ENCODE data around the gene HAND2. TPM values are rescaled to one million over a fixed set of nuclear protein-coding genes. Genes with fewer than 3 reads are reported as not detected.

Gene HAND2
- total RNA-seq, 1 experiment from 2014 or later, result 0.16 TPM

DNA sequence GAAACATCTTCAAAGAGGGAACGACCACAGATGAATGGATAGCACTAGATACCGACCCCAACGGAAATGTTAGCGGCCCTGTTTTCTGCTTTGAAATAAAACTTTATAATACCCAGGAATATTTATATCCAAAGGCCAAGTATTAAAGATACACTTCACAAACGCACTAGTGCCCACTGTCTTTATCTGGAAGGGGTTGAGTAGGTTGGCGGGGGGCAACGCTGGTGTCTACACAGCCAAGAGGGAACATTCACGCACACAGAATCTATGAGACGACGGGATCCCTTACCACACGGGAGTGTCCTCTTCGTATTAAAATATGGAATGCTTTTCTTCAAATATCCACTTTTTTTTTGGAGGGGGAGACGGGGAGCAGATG lies 3.3 kb downstream of the HAND2 start:
- Histone ChIP-seq H3K4me3 (no peak overlapping the region), H3K36me3 (no peaks in the 10 kb centered on the region), H3K9me3 (no peaks in the 10 kb centered on the region), H3K27me3 (no peaks in the 10 kb centered on the region)
- DNase-seq, result no peak

GRCh38 chr4:173526027-173526482 lies 4.0 kb downstream of the HAND2 start:
- H3K36me3 ChIP-seq, result no peaks in the 10 kb centered on the region
- no peak overlapping the region for H3K4me3 ChIP-seq
- no peaks in the 10 kb centered on the region for H3K9me3 ChIP-seq
- no peak for DNase-seq
- no peaks in the 10 kb centered on the region for H3K27me3 ChIP-seq

DNA sequence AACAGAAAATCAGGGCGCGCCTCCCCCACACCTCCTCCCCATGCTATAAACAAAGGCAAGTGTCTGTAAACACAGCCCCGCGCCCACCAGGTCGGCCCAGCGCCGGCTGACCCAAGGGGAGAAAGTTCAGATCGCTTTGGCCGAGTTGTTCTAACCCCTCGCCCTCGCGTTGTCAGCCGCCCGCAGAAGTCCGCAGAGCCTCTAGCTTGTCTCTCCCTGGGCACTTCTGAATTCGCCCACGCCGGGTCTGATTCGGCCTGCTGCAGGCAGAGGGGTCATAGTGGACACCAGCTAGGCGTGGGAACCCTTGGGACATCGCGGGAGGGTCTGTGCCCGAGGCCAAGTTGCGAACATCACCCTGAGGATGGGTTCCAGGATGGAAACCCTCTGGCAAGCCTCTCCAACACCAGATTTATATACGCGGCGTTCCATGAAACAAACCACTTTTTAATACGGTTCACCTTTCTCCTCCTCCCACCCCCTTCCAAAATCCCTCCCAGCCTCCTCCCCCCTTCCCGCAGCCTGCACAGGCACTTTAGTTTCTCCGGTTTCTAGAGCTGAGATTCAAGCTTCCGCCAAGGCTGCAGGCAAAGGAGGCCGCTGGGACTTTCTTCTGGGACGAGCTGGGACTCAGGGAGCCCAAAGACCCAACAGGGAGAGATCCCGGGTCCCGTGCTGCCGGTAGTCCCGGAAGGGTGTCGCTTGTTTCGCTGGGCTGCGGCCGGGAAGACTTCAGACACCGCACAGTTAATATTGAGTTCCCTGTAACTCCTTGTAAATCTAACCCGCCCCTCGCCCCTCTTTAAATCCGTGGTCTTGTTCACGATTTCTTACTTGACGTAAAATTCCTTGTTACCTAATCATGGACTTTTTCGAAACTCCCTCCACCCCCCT lies 4.7 kb downstream of the HAND2 start:
- Histone ChIP-seq H3K36me3 (no peaks in the 10 kb centered on the region), H3K27me3 (no peaks in the 10 kb centered on the region), H3K4me3 (no peak overlapping the region), H3K9me3 (no peaks in the 10 kb centered on the region)
- DNase-seq, result no peak

DNA sequence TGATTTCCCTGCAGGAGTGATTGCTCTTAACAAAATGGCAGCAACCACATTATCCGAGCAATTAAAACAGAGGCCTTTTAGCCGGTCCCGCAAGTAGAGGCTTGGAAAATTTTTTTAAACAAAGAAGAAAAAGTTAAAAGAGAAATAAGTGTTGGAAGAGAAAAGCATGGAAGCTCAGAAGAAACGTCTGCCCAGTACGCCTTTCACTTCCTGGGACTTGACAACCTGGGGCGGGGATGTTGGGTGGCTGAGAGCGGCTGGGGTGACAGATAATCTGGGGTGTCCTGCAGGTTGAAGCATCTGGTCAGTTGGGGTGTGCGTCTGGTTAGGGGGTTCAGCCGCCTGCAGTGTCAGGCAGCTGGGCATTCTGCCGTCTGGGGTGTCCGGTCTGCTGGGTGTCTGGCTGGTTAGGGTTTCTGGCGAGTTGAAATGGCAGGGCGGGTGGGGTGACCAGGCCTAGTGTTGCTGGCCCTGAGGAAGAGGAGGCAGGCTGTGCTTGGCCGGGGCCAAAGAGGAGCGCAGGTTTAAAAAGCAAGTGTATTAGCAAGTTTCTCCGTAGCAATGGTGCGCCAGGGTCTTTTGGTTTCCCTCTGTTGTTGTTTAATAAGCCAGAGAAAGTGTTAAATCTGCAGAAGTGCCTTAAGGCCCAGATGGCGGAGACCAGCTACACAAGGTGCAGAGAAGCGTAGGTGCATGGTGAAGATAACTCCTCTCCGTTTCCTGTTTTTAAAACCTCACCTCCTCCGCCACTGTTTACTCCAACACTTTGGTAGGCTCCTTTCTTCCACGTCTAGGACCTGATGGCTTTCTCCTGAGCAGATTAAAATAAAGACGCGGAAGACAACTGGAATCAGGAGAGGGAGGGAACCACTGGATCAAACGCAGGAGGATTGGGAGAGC lies 5.6 kb downstream of the HAND2 start:
- Histone ChIP-seq H3K36me3 (no peaks in the 10 kb centered on the region), H3K4me3 (no peak overlapping the region), H3K9me3 (no peaks in the 10 kb centered on the region), H3K27me3 (no peaks in the 10 kb centered on the region)
- no peak for DNase-seq

DNA sequence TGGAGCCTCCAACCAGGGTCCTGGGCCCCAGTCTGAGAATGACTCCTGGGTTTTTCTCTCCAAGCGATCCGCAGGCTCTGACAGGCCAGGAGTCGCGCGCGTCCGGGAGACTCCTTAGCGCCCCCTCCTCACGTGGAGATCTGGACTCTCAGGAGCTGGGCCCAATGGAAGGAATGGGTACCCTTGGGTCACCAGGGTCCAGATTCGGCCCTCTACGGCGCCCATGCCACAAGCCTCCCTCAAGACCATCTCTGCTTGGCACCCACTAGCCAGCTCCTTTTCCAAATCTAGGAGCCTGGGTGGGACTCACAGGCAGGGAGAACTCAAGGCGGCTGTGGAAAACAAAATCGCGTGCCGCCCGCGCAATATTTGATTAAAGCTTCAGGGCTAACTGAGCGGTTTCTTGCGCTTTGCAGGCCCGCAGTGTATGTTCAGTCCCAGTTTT lies 7.1 kb downstream of the HAND2 start:
- Histone ChIP-seq H3K9me3 (no peaks in the 10 kb centered on the region), H3K4me3 (no peak overlapping the region), H3K27me3 (no peaks in the 10 kb centered on the region), H3K36me3 (no peaks in the 10 kb centered on the region)
- no peak for DNase-seq

- peak; percentile 71 for DNase-seq
- Histone ChIP-seq H3K4me3 (peak overlapping the region; percentile 18; the same call in 1 of the 2 replicates), H3K27me3 (no peaks in the 10 kb centered on the region), H3K36me3 (no peaks in the 10 kb centered on the region), H3K9me3 (no peaks in the 10 kb centered on the region)
Measured at GRCh38 chr4:173522160-173522950, 7.7 kb downstream of the HAND2 start.

DNA sequence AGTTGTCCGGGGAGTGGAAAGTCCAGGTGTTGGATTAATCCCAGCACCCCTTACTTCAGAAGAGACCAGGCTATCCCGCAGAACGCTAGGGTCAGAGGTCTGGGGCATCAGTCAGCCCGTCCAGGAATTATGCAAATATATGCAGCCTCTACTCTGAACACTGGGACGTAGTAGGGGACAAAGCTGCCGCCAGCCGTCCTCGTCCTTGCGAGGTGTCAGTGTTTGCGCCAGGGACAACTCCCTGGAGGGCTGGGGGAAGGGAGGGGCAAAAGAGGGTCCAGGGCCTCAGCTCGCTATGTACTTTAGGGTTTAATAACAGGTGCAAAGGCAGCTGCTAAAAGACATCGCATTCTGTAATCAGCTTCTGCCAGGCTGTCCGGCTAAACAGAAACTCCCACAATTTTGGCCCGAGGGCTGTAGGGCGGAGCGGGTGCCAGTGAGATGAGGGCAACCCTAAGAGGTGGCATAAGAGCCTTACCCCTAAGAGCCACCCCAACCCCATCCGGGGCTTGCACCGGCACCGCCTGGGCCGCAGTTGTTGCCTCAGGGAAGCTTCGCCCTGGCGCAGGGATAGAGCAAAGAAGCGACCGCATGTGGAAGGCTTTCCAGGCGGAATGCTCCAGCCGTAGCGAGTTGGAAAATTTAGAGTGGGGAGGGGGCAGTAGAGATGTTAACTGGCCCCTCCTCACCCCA lies 8.4 kb downstream of the HAND2 start:
- Histone ChIP-seq H3K36me3 (no peaks in the 10 kb centered on the region), H3K27me3 (no peaks in the 10 kb centered on the region), H3K4me3 (no peak overlapping the region), H3K9me3 (no peaks in the 10 kb centered on the region)
- no peak for DNase-seq

DNA sequence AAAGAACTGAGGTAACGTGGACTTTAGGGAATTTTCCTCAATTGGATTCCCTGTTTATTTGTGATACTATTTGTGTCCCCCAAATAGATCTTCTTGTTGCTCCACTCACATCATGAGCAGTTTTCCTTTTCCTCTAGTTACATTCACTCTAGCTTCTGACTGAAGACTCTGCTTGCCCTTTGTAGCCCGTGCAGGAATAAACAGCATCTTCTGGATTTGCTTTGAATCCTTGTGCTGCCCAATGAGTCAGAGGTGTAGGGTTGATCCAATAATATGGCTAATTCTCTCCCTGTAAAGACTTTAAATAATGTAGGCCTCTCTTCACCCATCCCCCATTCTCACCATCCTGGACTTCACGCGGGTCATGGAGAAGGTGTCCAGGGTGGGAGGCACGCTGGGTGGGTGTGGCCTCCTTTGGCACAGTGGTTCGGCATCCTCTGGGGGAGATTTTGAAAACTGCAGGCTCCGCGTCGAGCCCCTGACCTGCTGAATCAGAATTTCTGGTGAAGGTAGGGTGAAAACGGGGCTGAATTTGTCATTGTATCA lies 9.0 kb downstream of the HAND2 start:
- H3K4me3 ChIP-seq, result no peak overlapping the region
- H3K9me3 ChIP-seq, result no peaks in the 10 kb centered on the region
- no peak for DNase-seq
- H3K36me3 ChIP-seq, result no peaks in the 10 kb centered on the region
- no peaks in the 10 kb centered on the region for H3K27me3 ChIP-seq

GRCh38 chr4:173519111-173520101 lies 10.6 kb downstream of the HAND2 start:
- DNase-seq, result no peak
- H3K27me3 ChIP-seq, result no peaks in the 10 kb centered on the region
- no peak overlapping the region for H3K4me3 ChIP-seq
- no peaks in the 10 kb centered on the region for H3K36me3 ChIP-seq
- no peaks in the 10 kb centered on the region for H3K9me3 ChIP-seq

GRCh38 chr4:173518425-173519102 lies 11.5 kb downstream of the HAND2 start:
- no peaks in the 10 kb centered on the region for H3K36me3 ChIP-seq
- H3K9me3 ChIP-seq, result no peaks in the 10 kb centered on the region
- H3K4me3 ChIP-seq, result no peak overlapping the region
- no peaks in the 10 kb centered on the region for H3K27me3 ChIP-seq
- DNase-seq, result no peak

- H3K36me3 ChIP-seq, result no peaks in the 10 kb centered on the region
- no peak for DNase-seq
- no peak overlapping the region for H3K4me3 ChIP-seq
- H3K9me3 ChIP-seq, result no peaks in the 10 kb centered on the region
- no peaks in the 10 kb centered on the region for H3K27me3 ChIP-seq
Measured at GRCh38 chr4:173517781-173518424, 12.1 kb downstream of the HAND2 start.

GRCh38 chr4:173516621-173517524 lies 13.2 kb downstream of the HAND2 start:
- Histone ChIP-seq H3K9me3 (no peaks in the 10 kb centered on the region), H3K27me3 (no peaks in the 10 kb centered on the region), H3K36me3 (no peaks in the 10 kb centered on the region), H3K4me3 (no peak overlapping the region)
- DNase-seq, result no peak

GRCh38 chr4:173515458-173515857 lies 14.6 kb downstream of the HAND2 start:
- Histone ChIP-seq H3K36me3 (no peaks in the 10 kb centered on the region), H3K27me3 (no peaks in the 10 kb centered on the region), H3K4me3 (no peak overlapping the region), H3K9me3 (no peaks in the 10 kb centered on the region)
- DNase-seq, result no peak

All from MG63 (cell line).